Activated CD4-positive, alpha-beta T cell treated with anti-CD3 and anti-CD28 coated beads for 36 hours (primary cell): ENCODE results near the gene UBR3. TPM values are rescaled to one million over a fixed set of nuclear protein-coding genes. Genes with fewer than 3 reads are reported as not detected.
"Not testable (repeated sequence)": the region's sequence is repeated elsewhere in the genome, so short reads cannot be mapped to it uniquely, and the experiment has no call there.

Experiments
- ATAC-seq: fragments of 200-7000 bp; cut with Tn5 transposase; one replicate; pipeline ENCODE4 v1.10.0; 2021; ENCODE audit warnings: mild to moderate bottlenecking, moderate library complexity
- CTCF ChIA-PET: fragments of 350-600 bp; sonication (Branson Sonifier 250); formaldehyde crosslinking; loops from one replicate; lab custom pipeline; 2021; ENCODE audit warnings: antibody characterized with exemption; lab: Charles Lee
- POLR2A ChIA-PET: fragments of 350-600 bp; sonication (Branson Sonifier 250); formaldehyde crosslinking; loops from one replicate; lab custom pipeline; 2021; ENCODE audit warnings: antibody characterized with exemption, inconsistent platforms; lab: Charles Lee
- DNase-seq: peaks from one replicate; pipeline ENCODE4 v3.0.0-alpha.2; 2020
- H3K27ac Mint-ChIP-seq: one replicate; pipeline ENCODE4 v1.8.0; 2021; ENCODE audit warnings: mixed read lengths
- H3K27me3 Mint-ChIP-seq: one replicate; pipeline ENCODE4 v1.8.0; 2021; ENCODE audit warnings: mixed read lengths
- H3K36me3 Mint-ChIP-seq: one replicate; pipeline ENCODE4 v1.8.0; 2021; ENCODE audit warnings: low read depth, mixed read lengths
- H3K4me1 Mint-ChIP-seq: one replicate; pipeline ENCODE4 v1.8.0; 2021; ENCODE audit warnings: mixed read lengths
- H3K4me3 Mint-ChIP-seq: one replicate; pipeline ENCODE4 v1.8.0; 2021; ENCODE audit warnings: mild to moderate bottlenecking, moderate library complexity, mixed read lengths
- H3K9me3 Mint-ChIP-seq: one replicate; pipeline ENCODE4 v1.8.0; 2021; ENCODE audit warnings: low read depth, mixed read lengths
- intact Hi-C, 2 experiments: fragments of 100-400 bp; cut with DNase I in 1 of 2; cut with micrococcal nuclease in 1 of 2; formaldehyde crosslinking; loops; one replicate each; pipeline versions ENCODE4 v1.14.2 to v1.15.1; 2022 to 2024; cut with DNase I, micrococcal nuclease
- total RNA-seq, 2 experiments: library from RNA; stranded (reverse); gene quantifications; one replicate each; pipeline ENCODE4 v1.2.3, GENCODE V29; 2021

The UBR3 gene
- total RNA-seq, 2 experiments from 2014 or later, result 17.2 to 26.1 TPM

DNA sequence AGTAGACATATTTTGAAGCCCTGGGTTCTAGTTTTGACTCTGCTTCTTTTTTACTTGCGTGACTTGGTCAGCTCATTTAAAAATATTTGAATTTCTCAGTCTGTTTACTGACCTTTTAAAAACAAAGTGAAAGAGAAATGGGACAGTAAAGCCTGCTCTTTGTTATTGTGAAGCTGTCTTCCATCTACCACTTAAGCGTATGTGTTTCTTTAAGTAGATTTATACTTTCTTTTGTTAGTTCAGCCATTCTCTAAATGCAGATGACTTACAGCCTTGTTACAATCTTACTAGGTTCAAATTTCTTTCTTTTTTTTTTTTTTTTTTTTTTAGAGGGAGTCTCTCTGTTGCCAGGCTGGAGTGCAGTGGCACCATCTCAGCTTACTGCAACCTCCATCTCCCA is 79.5 kb downstream of the UBR3 start:
- intact Hi-C loops, result no loop called here

GRCh38 chr2:169909376-169909775 is 82.1 kb downstream of the UBR3 start:
- DNase-seq (no peak), ATAC-seq (no peak)
- Mint-ChIP-seq H3K9me3 (no peaks in the 10 kb centered on the region), H3K36me3 (peaks cover 8% of the 10 kb centered on the region), H3K27ac (no peak overlapping the region), H3K4me3 (no peak overlapping the region), H3K27me3 (no peaks in the 10 kb centered on the region), H3K4me1 (no peaks in the 10 kb centered on the region)
- CTCF ChIA-PET, result interaction anchor here (0.7 to 1.0 kb wide), 3 partner anchors 19 to 23 kb away, joined by 3 to 4 read pairs (median 3); no protein-coding TSS in a partner anchor
- intact Hi-C loops, result no loop called here
- POLR2A ChIA-PET, result no interaction called here

More for the DNA sequence above, 79.5 kb downstream of the UBR3 start:
- CTCF ChIA-PET, result no interaction called here
- Mint-ChIP-seq H3K27me3 (no peaks in the 10 kb centered on the region), H3K27ac (no peak overlapping the region), H3K9me3 (no peaks in the 10 kb centered on the region), H3K36me3 (peaks cover 8% of the 10 kb centered on the region), H3K4me1 (no peaks in the 10 kb centered on the region), H3K4me3 (no peak overlapping the region)
- ATAC-seq (no peak), DNase-seq (no peak)
- POLR2A ChIA-PET, result interaction anchor here (0.5 kb wide), 1 partner anchor 17 kb away, joined by 3 read pairs; no protein-coding TSS in a partner anchor

- Mint-ChIP-seq H3K36me3 (peaks cover 10% of the 10 kb centered on the region), H3K4me3 (no peak overlapping the region), H3K27ac (no peak overlapping the region), H3K9me3 (no peaks in the 10 kb centered on the region), H3K4me1 (no peaks in the 10 kb centered on the region), H3K27me3 (no peaks in the 10 kb centered on the region)
- intact Hi-C loops, result no loop called here
- CTCF ChIA-PET, result interaction anchor here (1.0 to 1.3 kb wide), 3 partner anchors 13 to 24 kb away, joined by 3 to 5 read pairs (median 4); no protein-coding TSS in a partner anchor
- DNase-seq (no peak), ATAC-seq (no peak)
- POLR2A ChIA-PET, result no interaction called here
These were observed 83.0 kb downstream of the UBR3 start for GRCh38 chr2:169910109-169910799.

DNA sequence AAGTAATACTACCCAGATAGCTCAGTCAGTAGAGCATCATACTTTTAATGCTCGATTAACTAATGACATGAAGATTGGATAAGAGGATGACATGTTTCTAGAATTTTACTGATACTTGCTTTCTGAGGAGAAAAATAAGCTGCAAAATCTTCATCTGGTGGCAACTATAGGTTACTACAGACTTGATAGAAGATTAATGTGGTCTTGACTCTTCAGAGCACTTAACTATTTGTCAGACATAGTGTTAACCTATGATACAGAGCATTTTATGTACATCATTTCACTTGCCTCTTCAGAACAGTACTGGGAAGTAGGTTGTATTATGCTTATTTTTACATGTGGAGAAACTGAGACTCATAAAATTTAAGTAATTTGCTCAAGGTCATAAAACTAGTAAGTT is 83.9 kb downstream of the UBR3 start:
- CTCF ChIA-PET, result interaction anchor here (1.3 kb wide), 1 partner anchor 12 kb away, joined by 5 read pairs; no protein-coding TSS in a partner anchor
- H3K36me3 Mint-ChIP-seq, result peaks cover 10% of the 10 kb centered on the region
- ATAC-seq, result no peak

GRCh38 chr2:169916623-169917022 is 89.4 kb downstream of the UBR3 start:
- H3K4me3 Mint-ChIP-seq, result no peak overlapping the region
- no peaks in the 10 kb centered on the region for H3K9me3 Mint-ChIP-seq
- POLR2A ChIA-PET, result no interaction called here
- CTCF ChIA-PET, result interaction anchor here (0.9 to 1.3 kb wide), 2 partner anchors 17 to 33 kb away, joined by 3 read pairs; no protein-coding TSS in a partner anchor
- H3K36me3 Mint-ChIP-seq, result peaks cover 11% of the 10 kb centered on the region
- DNase-seq, result no peak
- no peak overlapping the region for H3K27ac Mint-ChIP-seq
- no peaks in the 10 kb centered on the region for H3K27me3 Mint-ChIP-seq
- ATAC-seq, result no peak
- H3K4me1 Mint-ChIP-seq, result no peaks in the 10 kb centered on the region
- intact Hi-C loops, result no loop called here

More for the DNA sequence above, 83.9 kb downstream of the UBR3 start:
- H3K4me3 Mint-ChIP-seq, result no peak overlapping the region
- intact Hi-C loops, result no loop called here
- H3K27me3 Mint-ChIP-seq, result no peaks in the 10 kb centered on the region
- H3K4me1 Mint-ChIP-seq, result no peaks in the 10 kb centered on the region
- DNase-seq, result no peak
- H3K27ac Mint-ChIP-seq, result no peak overlapping the region
- POLR2A ChIA-PET, result no interaction called here
- no peaks in the 10 kb centered on the region for H3K9me3 Mint-ChIP-seq

DNA sequence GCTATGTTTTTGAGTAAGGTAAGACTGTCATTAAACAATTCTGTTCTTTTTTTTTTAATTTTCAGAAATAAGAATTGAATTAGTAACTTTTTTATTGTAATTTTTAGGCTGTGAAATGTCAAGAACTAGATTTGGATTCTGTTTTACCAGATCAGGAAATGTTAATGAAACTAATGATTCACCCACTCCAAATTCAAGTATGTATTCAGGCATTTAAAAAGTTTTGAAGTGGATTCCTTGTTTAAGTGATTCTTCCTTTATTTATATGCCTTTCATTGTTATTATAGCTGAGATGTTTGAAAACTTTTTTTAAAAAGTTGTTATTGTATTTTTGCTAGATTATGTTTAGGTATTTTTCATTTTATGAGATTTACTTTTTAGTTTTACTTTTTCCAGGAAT is 96.7 kb downstream of the UBR3 start:
- Mint-ChIP-seq H3K9me3 (no peaks in the 10 kb centered on the region), H3K4me1 (no peaks in the 10 kb centered on the region), H3K27ac (no peak overlapping the region), H3K36me3 (peaks cover 7% of the 10 kb centered on the region), H3K4me3 (no peak overlapping the region), H3K27me3 (no peaks in the 10 kb centered on the region)
- ATAC-seq (no peak), DNase-seq (no peak)
- CTCF ChIA-PET, result interaction anchor here (1.2 kb wide), 1 partner anchor 13 kb away, joined by 5 read pairs; no protein-coding TSS in a partner anchor
- POLR2A ChIA-PET, result interaction anchor here (0.9 kb wide), 1 partner anchor 18 kb away, joined by 3 read pairs; no protein-coding TSS in a partner anchor
- intact Hi-C loops, result loop anchor here in 1 of 2 experiments (10.0 kb wide), 1 partner anchor 399 kb away; no protein-coding TSS in a partner anchor

DNA sequence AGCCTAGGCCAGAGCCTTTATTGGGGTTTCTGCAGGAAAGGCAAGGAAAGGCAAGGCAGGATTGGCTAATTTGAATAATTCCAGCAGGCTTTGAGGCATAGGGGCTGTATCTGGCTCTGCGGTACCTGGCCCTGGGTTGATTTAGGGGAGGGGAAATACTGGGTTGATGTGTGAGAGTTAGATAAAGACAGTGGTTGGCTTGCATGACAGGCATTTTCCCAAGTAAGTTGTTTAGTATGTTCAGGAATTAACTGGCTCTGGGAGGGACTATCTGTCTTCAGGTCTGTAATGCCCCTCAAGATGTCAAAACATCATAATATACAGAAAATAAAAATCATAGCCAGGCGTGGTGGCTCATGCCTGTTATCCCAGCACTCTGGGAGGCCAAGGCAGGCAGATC is 98.7 kb downstream of the UBR3 start:
- Mint-ChIP-seq H3K36me3 (peaks cover 7% of the 10 kb centered on the region), H3K4me3 (no peak overlapping the region), H3K9me3 (no peaks in the 10 kb centered on the region), H3K4me1 (no peaks in the 10 kb centered on the region), H3K27ac (no peak overlapping the region), H3K27me3 (no peaks in the 10 kb centered on the region)
- no peak for DNase-seq
- intact Hi-C loops, result loop anchor here (5.0 to 10.0 kb wide), 2 partner anchors 401 to 474 kb away; no protein-coding TSS in a partner anchor
- POLR2A ChIA-PET, result interaction anchor here (0.7 kb wide), 1 partner anchor 363 kb away, joined by 4 read pairs; no protein-coding TSS in a partner anchor
- CTCF ChIA-PET, result interaction anchor here (0.7 kb wide), 1 partner anchor 315 kb away, joined by 3 read pairs; no protein-coding TSS in a partner anchor
- ATAC-seq, result no peak

DNA sequence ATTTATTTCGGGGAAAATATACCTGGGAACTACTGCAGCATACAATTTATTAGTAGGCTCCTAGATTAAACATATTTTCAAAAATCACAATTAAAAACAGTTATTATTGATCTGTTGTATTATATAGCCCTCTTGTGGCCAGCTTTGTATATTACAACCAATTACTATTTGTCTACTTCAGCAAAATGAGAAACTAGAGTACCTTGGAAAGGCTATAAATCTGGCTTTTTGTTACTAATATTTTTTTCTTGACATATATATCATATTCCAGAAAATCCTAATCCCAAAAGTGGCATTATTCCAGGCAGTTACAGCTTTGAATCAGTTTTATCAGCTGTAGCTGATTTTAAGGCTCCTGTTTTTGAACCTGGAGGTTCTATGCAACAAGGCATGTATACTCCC is 101.2 kb downstream of the UBR3 start:
- Mint-ChIP-seq H3K4me3 (no peak overlapping the region), H3K27ac (no peak overlapping the region), H3K27me3 (no peaks in the 10 kb centered on the region), H3K36me3 (peaks cover 7% of the 10 kb centered on the region), H3K9me3 (no peaks in the 10 kb centered on the region), H3K4me1 (no peaks in the 10 kb centered on the region)
- DNase-seq, result no peak
- peak; percentile 36 for ATAC-seq
- intact Hi-C loops, result loop anchor here (1.0 to 10.0 kb wide), 4 partner anchors 101 to 476 kb away; partner anchors contain the start of gene UBR3 (in 1 of the 2)
- ChIA-PET POLR2A (interaction anchor here (0.5 kb wide), 1 partner anchor 75 kb away, joined by 3 read pairs; no protein-coding TSS in a partner anchor), CTCF (interaction anchor here (0.8 to 1.7 kb wide), 17 partner anchors 10 to 819 kb away, joined by 3 to 8 read pairs (median 4); no protein-coding TSS in a partner anchor)

GRCh38 chr2:169933124-169933711 is 106.0 kb downstream of the UBR3 start:
- no peak for DNase-seq

GRCh38 chr2:169936652-169937051 is 109.4 kb downstream of the UBR3 start:
- ATAC-seq, POLR2A ChIA-PET, H3K4me1 Mint-ChIP-seq, H3K9me3 Mint-ChIP-seq, H3K27me3 Mint-ChIP-seq, H3K4me3 Mint-ChIP-seq, H3K27ac Mint-ChIP-seq, CTCF ChIA-PET, DNase-seq, intact Hi-C loops: not testable (repeated sequence)
- peaks cover 12% of the 10 kb centered on the region for H3K36me3 Mint-ChIP-seq

More at GRCh38 chr2:169933124-169933711, 106.0 kb downstream of the UBR3 start:
- CTCF ChIA-PET, result interaction anchor here (0.7 to 1.4 kb wide), 4 partner anchors 9 to 239 kb away, joined by 3 to 4 read pairs (median 3); partner anchors contain the start of genes CFAP210 and PHOSPHO2
- POLR2A ChIA-PET, result no interaction called here
- peak; percentile 63 for ATAC-seq
- intact Hi-C loops, result no loop called here
- no peaks in the 10 kb centered on the region for H3K9me3 Mint-ChIP-seq
- H3K4me1 Mint-ChIP-seq, result no peaks in the 10 kb centered on the region
- no peak overlapping the region for H3K27ac Mint-ChIP-seq
- H3K36me3 Mint-ChIP-seq, result peaks cover 12% of the 10 kb centered on the region
- no peaks in the 10 kb centered on the region for H3K27me3 Mint-ChIP-seq
- H3K4me3 Mint-ChIP-seq, result no peak overlapping the region

GRCh38 chr2:169945515-169945914 is 118.3 kb downstream of the UBR3 start:
- intact Hi-C loops, result no loop called here
- H3K27ac Mint-ChIP-seq, result no peak overlapping the region
- no peaks in the 10 kb centered on the region for H3K9me3 Mint-ChIP-seq
- ChIA-PET CTCF (interaction anchor here (2.3 kb wide), 1 partner anchor 17 kb away, joined by 8 read pairs; no protein-coding TSS in a partner anchor), POLR2A (no interaction called here)
- no peak for DNase-seq
- no peaks in the 10 kb centered on the region for H3K27me3 Mint-ChIP-seq
- H3K4me3 Mint-ChIP-seq, result no peak overlapping the region
- ATAC-seq, result no peak
- no peaks in the 10 kb centered on the region for H3K4me1 Mint-ChIP-seq
- H3K36me3 Mint-ChIP-seq, result peaks cover 12% of the 10 kb centered on the region
